GM19351 (cell line): ENCODE data around the gene CATSPER1.

ENCODE experiments used
- ATAC-seq: cut with Tn5 transposase; IDR thresholded peaks from one replicate; pipeline ENCODE4 v1.9.1; 2021; ENCODE audit warnings: mild to moderate bottlenecking, moderate library complexity; ENCODE audit not compliant: unreplicated experiment

CATSPER1 gene

GRCh38 chr11:65973439-65974110, 52.7 kb downstream of the CATSPER1 start:
- no peak for ATAC-seq

DNA sequence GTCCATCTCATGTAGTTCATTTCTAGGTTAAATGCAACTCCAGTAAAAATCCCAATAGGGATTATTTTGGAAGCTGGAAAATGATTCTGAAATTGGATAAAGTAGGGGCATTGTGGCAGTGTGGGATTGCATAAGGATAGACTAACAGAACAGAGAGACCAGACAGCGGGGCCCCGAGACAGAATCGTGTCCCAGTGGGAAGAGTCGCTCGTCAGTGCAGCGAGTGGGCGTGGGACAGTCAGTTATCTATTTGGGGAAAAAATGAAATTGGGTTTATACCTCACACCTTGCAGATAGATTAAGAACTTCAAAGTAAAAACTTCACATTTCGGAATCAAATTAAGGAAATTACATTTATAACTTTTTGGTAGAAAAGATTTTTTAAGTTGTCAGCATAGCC, 54.2 kb downstream of the CATSPER1 start:
- ATAC-seq = no peak

- ATAC-seq = no peak
Measured at GRCh38 chr11:65968600-65969482, 57.4 kb downstream of the CATSPER1 start.

GRCh38 chr11:65967329-65967934, 58.8 kb downstream of the CATSPER1 start:
- ATAC-seq = no peak
